ENCODE measurements around the gene IL2RA. TPM values are rescaled to one million over a fixed set of nuclear protein-coding genes. Genes with fewer than 3 reads are reported as not detected.

Gene IL2RA
- total RNA-seq, 1 experiment from 2014 or later = not detected

GRCh38 chr10:5978230-5978489, 84.0 kb downstream of the IL2RA start:
- Histone ChIP-seq H3K27me3 (ENCODE audit: insufficient read depth, low read length) (peaks cover 10% of the 10 kb centered on the region; the same call in 1 of the 2 replicates), H3K23me2 (ENCODE audit: insufficient read length, low read depth, low read length, poor library complexity, severe bottlenecking) (no peaks in the 10 kb centered on the region), H3K27ac (ENCODE audit: insufficient read length, low read depth, low read length) (no peak overlapping the region), H3K9me3 (ENCODE audit: control insufficient read depth, low read depth, low read length) (no peaks in the 10 kb centered on the region), H2BK15ac (ENCODE audit: low read depth, low read length) (no peak overlapping the region), H4K5ac (ENCODE audit: insufficient read length, low read depth, low read length) (no peak overlapping the region), H2BK120ac (ENCODE audit: low read depth, low read length, poor library complexity, severe bottlenecking) (no peak overlapping the region), H3K56ac (ENCODE audit: insufficient read length, low read depth, low read length) (no peak overlapping the region), H4K8ac (replicated peaks; ENCODE audit: insufficient read length, low read depth, low read length) (no peak overlapping the region), H3K18ac (ENCODE audit: insufficient read length, low read depth, low read length) (no peak overlapping the region), H3K4me1 (ENCODE audit: insufficient read depth, low read length) (no peaks in the 10 kb centered on the region; the same call in 1 of the 2 replicates), H4K20me1 (ENCODE audit: control insufficient read depth, insufficient read depth, insufficient read length) (no peaks in the 10 kb centered on the region), H3T11ph (ENCODE audit: low read length) (no peak overlapping the region), H2AK5ac (ENCODE audit: insufficient read length, low read length) (no peak overlapping the region), H3K4ac (ENCODE audit: low read depth, low read length) (no peak overlapping the region), H4K91ac (ENCODE audit: insufficient read length, low read depth, low read length) (no peak overlapping the region), H3K9ac (ENCODE audit: extremely low read depth, insufficient read length, low read length) (no peak overlapping the region), H2BK20ac (ENCODE audit: low read depth, low read length, poor library complexity, severe bottlenecking) (no peak overlapping the region), H2AFZ (ENCODE audit: low read length) (no peak overlapping the region), H3K79me1 (ENCODE audit: insufficient read depth, low read depth, low read length, poor library complexity, severe bottlenecking) (no peaks in the 10 kb centered on the region), H3K79me2 (ENCODE audit: insufficient read depth, low read length) (no peaks in the 10 kb centered on the region), H3K23ac (ENCODE audit: insufficient read length, low read depth, low read length) (no peak overlapping the region), H2BK5ac (ENCODE audit: insufficient read length, low read length) (no peak overlapping the region), H3K4me2 (ENCODE audit: insufficient read depth, insufficient read length, low read length) (peak overlapping the region; percentile 47), H2BK12ac (ENCODE audit: insufficient read length, low read depth, low read length) (no peak overlapping the region), H3K14ac (ENCODE audit: insufficient read depth, low read length) (no peak overlapping the region)
- no peaks in the 10 kb centered on the region; a peak in 1 of 5 replicates for H3K9me3 Mint-ChIP-seq
- peaks cover 7 to 9% of the 10 kb centered on the region in 2 experiments for H3K4me1 Mint-ChIP-seq
- peaks cover 0 to 2% (median 0%) of the 10 kb centered on the region in 3 experiments; a peak in 2 of 7 replicates for H3K36me3 Mint-ChIP-seq (ENCODE audit: insufficient read depth in 1 of 3, low read depth in 3 of 3)
- H3K27ac Mint-ChIP-seq = no peak overlapping the region
- peak overlapping the region; percentile 55 to 91 for H3K4me3 Mint-ChIP-seq
- TF ChIP-seq, protein P1, sequence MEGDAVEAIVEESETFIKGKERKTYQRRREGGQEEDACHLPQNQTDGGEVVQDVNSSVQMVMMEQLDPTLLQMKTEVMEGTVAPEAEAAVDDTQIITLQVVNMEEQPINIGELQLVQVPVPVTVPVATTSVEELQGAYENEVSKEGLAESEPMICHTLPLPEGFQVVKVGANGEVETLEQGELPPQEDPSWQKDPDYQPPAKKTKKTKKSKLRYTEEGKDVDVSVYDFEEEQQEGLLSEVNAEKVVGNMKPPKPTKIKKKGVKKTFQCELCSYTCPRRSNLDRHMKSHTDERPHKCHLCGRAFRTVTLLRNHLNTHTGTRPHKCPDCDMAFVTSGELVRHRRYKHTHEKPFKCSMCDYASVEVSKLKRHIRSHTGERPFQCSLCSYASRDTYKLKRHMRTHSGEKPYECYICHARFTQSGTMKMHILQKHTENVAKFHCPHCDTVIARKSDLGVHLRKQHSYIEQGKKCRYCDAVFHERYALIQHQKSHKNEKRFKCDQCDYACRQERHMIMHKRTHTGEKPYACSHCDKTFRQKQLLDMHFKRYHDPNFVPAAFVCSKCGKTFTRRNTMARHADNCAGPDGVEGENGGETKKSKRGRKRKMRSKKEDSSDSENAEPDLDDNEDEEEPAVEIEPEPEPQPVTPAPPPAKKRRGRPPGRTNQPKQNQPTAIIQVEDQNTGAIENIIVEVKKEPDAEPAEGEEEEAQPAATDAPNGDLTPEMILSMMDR (conservative IDR thresholded peaks at IDR 0.05) = no peak
- H3K27me3 Mint-ChIP-seq (ENCODE audit: low read depth) = peaks cover 67% of the 10 kb centered on the region
- no CpG with 5 or more reads among the region's 6 CpGs for WGBS (ENCODE audit: extremely low coverage, insufficient read length, low lambda C conversion rate)
- DNase-seq = no peak

All from H9 (cell line).